Sigmoid colon (tissue), 7 donors: ENCODE results near the gene TXNDC9. TPM values are rescaled to one million over a fixed set of nuclear protein-coding genes. Genes with fewer than 3 reads are reported as not detected.

Experiments
- DNase-seq: peaks from one replicate; pipeline ENCODE4 v3.0.0-alpha.2; 2019
- H3K27ac ChIP-seq, 4 donors: fragments of 200-600 bp; sonication (generic); one replicate each; pipeline ENCODE4 v1.5.1; 2016 to 2019; ENCODE audit warnings: mild to moderate bottlenecking in 1 of 4
- H3K27me3 ChIP-seq, 3 donors: fragments of 200-600 bp; sonication (generic); one replicate each; pipeline ENCODE4 v1.5.1; 2019; ENCODE audit warnings: mild to moderate bottlenecking in 1 of 3
- H3K36me3 ChIP-seq, 4 donors: fragments of 200-600 bp; sonication (generic); one replicate each; pipeline ENCODE4 v1.5.1; 2016 to 2019
- H3K4me1 ChIP-seq, 4 donors: fragments of 200-600 bp; sonication (generic); one replicate each; pipeline ENCODE4 v1.5.1; 2017 to 2019
- H3K4me3 ChIP-seq, 4 donors: fragments of 200-600 bp; sonication (generic); one replicate each; pipeline ENCODE4 v1.5.1; 2017 to 2019; ENCODE audit warnings: mild to moderate bottlenecking in 2 of 4, moderate library complexity in 1 of 4
- H3K9me3 ChIP-seq, 4 donors: fragments of 200-600 bp in 3 of 4; sonication (generic) in 3 of 4; one replicate each; pipeline versions ENCODE4 v1.5.1 to v1.6.1; 2013 to 2019
- CTCF ChIP-seq, 4 experiments: fragments of 450-650 bp in 3 of 4; fragments of 200-600 bp in 1 of 4; IDR thresholded peaks; one replicate each; pipeline ENCODE4 v1.5.1; 2016 to 2019; ENCODE audit warnings: antibody characterized with exemption in 4 of 4, mild to moderate bottlenecking in 3 of 4, moderate library complexity in 2 of 4
- EP300 ChIP-seq, 4 donors: sonication (generic); formaldehyde crosslinking; IDR thresholded peaks; one replicate each; pipeline ENCODE4 v1.6.1; 2017; ENCODE audit warnings: antibody characterized with exemption in 4 of 4
- POLR2A ChIP-seq, 2 donors: fragments of 450-650 bp; IDR thresholded peaks; one replicate each; pipeline ENCODE4 v1.6.1; 2016; ENCODE audit warnings: antibody characterized with exemption in 2 of 2, mild to moderate bottlenecking in 2 of 2, moderate library complexity in 2 of 2
- POLR2AphosphoS5 ChIP-seq, 4 donors: sonication (generic); formaldehyde crosslinking; IDR thresholded peaks; one replicate each; pipeline ENCODE4 v1.6.1; 2017; ENCODE audit warnings: antibody characterized with exemption in 4 of 4
- WGBS, 2 donors: extraction: QIAGEN DNeasy Blood & Tissue Kit; methylation state at CpG; one replicate each; pipeline ENCODE4 v1.1.7; 2013; 5-methylcytosine and 5-hydroxymethylcytosine counted together
- intact Hi-C: fragments of 100-400 bp; cut with DNase I; formaldehyde crosslinking; loops from one replicate; pipeline ENCODE4 v1.15.1; 2023
- polyA plus RNA-seq, 3 donors: library from polyadenylated mRNA; stranded (reverse); fragments of 200-250 nt; gene quantifications; one replicate each; pipeline ENCODE4 v1.2.3, GENCODE V29; 2013
- total RNA-seq, 4 donors: library from RNA; depleted of rRNA; stranded (reverse); fragments of >200 nt; gene quantifications; one replicate each; pipeline ENCODE4 v1.1.0, GENCODE V29; 2016
- donor health status: healthy with polysubstance abuse.
- donor health status: Bipolar disorder and iron deficiency.
- donor health status: healthy.

The TXNDC9 gene, protein sequence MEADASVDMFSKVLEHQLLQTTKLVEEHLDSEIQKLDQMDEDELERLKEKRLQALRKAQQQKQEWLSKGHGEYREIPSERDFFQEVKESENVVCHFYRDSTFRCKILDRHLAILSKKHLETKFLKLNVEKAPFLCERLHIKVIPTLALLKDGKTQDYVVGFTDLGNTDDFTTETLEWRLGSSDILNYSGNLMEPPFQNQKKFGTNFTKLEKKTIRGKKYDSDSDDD
- total RNA-seq: 10 to 100 TPM; 26.0 to 41.3 (median 33.8) TPM
- polyA plus RNA-seq: 10 to 100 TPM; 31.3 to 57.6 (median 33.0) TPM

DNA sequence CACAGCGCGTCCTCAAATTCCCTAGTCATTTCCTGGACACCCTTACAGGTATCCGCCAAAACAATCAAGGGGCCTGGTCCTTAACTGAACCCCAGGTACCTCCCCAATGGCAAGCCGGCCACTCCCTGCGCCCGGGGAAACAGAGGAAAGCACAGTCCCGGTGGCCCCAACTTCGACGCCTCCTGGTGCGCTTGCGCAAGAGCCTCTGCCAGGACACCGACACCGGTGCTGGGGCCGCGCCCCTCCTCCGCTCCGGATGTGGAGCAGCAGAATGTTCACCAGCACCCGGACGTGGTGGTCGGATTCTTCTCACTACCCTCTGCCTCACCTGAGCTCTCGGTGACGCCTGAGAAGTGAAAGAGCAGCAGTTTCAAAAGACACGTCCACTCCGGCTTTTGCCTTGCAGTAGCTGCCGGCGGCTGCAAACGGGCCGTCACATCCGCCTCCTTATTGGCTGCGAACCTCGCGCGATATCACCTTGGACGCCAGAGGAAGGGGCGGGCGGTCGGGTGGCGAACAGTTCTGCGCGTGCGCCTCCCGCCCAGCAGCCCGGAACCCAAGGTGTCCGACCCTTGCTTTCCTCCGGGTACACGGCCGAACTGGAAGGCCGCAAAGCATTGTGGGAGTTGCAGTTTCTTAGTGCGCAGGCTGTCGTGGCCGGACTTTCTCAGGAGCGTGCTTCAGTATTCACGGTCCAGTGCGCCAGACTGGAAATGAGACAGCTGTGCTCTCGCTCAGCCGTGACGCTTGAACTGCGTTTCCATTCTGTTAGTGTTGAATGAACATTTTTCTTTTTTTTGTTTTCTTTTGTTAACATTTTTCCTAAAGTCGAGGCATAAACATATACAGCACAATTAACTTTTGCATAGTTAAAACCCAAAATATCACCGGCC is at the start of gene TXNDC9:
Gene TXNDC9 (minus strand): TSS at position 423 of the 893 bp plus-strand sequence. CDS start 3,123 bp downstream, outside the sequence.
- TF ChIP-seq CTCF (IDR thresholded peaks at IDR 0.05) (no peak), POLR2AphosphoS5 (IDR thresholded peaks at IDR 0.05) (peak; percentile 68 to 93 (median 90)), POLR2A (IDR thresholded peaks at IDR 0.05) (peak in 1 of 2 donors; percentile 29), EP300 (IDR thresholded peaks at IDR 0.05) (peak in 1 of 4 donors; percentile 72)
- peak; percentile 99 for DNase-seq
- peaks cover 0 to 52% (median 45%) of the 10 kb centered on the region in 4 donors for H3K4me1 ChIP-seq
- peak within 1 kb of the TSS; percentile 73 to 92 (median 88) for H3K4me3 ChIP-seq
- 0% methylated on average over 60 of the region's 60 CpGs for WGBS, 2 donors
- peaks cover 0 to 17% (median 11%) of the 10 kb centered on the region in 4 donors for H3K36me3 ChIP-seq
- H3K27me3 ChIP-seq: no peaks in the 10 kb centered on the region
- intact Hi-C loops: loop anchor here (2.0 to 10.0 kb wide), 5 partner anchors 154 to 1919 kb away; partner anchors contain the start of genes CNOT11, LIPT1, MGAT4A and MITD1
- H3K9me3 ChIP-seq: no peaks in the 10 kb centered on the region
- H3K27ac ChIP-seq: peak within 1 kb of the TSS; percentile 90 to 95 (median 94)

DNA sequence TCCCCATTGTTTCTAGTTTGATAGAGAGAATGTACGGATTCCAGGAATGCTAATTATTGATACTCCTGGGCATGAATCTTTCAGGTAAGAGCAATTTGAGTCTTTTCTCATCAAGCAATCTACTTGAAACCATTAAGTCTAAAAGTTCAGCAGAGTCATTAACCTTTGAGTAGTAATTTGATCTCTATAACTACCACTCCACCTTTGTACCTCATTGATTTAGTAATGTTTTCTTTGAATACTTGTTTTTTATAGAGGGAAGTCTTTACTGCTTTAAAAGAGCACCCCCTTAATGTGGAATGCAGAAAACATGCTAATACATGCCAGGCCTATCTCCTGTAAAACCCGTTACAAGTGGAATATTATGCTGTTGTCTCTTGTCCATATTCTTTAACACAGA is 46.0 kb upstream of the TXNDC9 start:
- 81 to 89% methylated on average over 2 of the region's 2 CpGs for whole genome bisulfite sequencing, 2 donors
- intact Hi-C loops: no loop called here
- H3K36me3 ChIP-seq: peaks cover 10 to 72% (median 20%) of the 10 kb centered on the region in 4 donors

DNA sequence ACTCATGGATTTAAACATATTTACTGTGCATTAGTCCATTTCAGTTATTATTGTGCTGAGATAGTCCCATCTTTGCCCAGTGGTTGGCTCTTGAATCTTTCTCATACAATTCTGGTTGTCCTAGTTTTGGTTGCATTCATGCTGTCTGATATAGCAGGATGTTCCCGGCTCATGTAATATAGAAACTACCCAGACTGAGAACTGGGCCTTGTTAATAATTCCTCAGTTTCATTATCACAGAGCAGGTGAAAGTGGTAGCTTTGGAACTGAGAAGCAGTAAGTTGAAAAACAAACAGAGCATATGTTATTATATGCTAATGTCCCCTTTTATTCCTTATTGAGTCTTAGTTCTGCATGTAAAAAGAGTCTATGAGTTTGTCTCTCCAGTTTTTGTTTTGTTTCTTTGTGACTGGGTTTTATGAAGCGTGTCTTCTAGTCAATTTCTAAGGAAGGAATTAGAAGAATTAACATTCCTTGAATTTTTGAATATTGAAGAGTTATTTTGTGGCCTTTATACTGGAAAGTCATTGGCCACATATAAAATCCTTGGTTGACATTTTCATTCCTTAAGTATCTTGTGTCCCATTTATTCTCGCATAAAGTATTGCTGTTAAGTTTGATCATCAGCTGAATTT is 44.4 kb upstream of the TXNDC9 start:
- peaks cover 11 to 87% (median 28%) of the 10 kb centered on the region in 4 donors for H3K36me3 ChIP-seq
- H3K4me1 ChIP-seq: no peaks in the 10 kb centered on the region
- no peak overlapping the region for H3K27ac ChIP-seq
- 78 to 83% methylated on average over 3 of the region's 3 CpGs for WGBS, 2 donors
- no peak overlapping the region for H3K4me3 ChIP-seq
- intact Hi-C loops: no loop called here
- H3K9me3 ChIP-seq: no peaks in the 10 kb centered on the region
- H3K27me3 ChIP-seq: no peaks in the 10 kb centered on the region
- TF ChIP-seq CTCF (IDR thresholded peaks at IDR 0.05): no peak
- TF ChIP-seq EP300 (IDR thresholded peaks at IDR 0.05): no peak
- no peak for TF ChIP-seq POLR2AphosphoS5 (IDR thresholded peaks at IDR 0.05)
- no peak for TF ChIP-seq POLR2A (IDR thresholded peaks at IDR 0.05)
- no peak for DNase-seq

More for the DNA sequence above, 46.0 kb upstream of the TXNDC9 start:
- TF ChIP-seq POLR2AphosphoS5 (IDR thresholded peaks at IDR 0.05): no peak
- no peak for TF ChIP-seq EP300 (IDR thresholded peaks at IDR 0.05)
- no peak for TF ChIP-seq POLR2A (IDR thresholded peaks at IDR 0.05)
- no peak for TF ChIP-seq CTCF (IDR thresholded peaks at IDR 0.05)
- Histone ChIP-seq H3K4me1 (no peaks in the 10 kb centered on the region), H3K27me3 (no peaks in the 10 kb centered on the region), H3K27ac (no peak overlapping the region), H3K9me3 (no peaks in the 10 kb centered on the region), H3K4me3 (no peak overlapping the region)
- DNase-seq: no peak

DNA sequence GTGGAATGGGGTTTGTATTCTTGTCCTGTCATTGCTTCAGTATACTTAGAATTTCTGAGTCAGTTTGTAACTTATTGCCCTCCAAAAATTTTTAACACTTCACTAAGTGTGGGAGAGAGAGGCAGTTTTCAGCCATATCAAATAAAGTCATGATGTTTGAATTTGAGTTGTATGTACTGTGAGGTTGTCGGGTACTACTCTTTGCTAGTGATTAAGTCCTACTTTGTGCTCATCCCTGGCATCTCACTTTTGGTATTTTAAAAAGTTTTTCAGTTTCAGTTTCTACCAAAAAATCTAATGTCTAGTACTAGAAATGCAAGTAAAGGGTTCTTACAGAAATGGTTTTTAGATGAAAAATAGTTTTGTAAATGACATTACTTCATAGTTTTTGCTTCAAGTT is 41.7 kb upstream of the TXNDC9 start:
- peaks cover 15 to 91% (median 28%) of the 10 kb centered on the region in 4 donors for H3K36me3 ChIP-seq
- WGBS, 2 donors: 93 to 94% methylated on average over 1 of the region's 1 CpG
- no peak overlapping the region for H3K4me3 ChIP-seq
- H3K4me1 ChIP-seq: no peaks in the 10 kb centered on the region
- DNase-seq: no peak
- intact Hi-C loops: no loop called here
- H3K27ac ChIP-seq: no peak overlapping the region
- no peaks in the 10 kb centered on the region for H3K9me3 ChIP-seq
- no peaks in the 10 kb centered on the region for H3K27me3 ChIP-seq
- no peak for TF ChIP-seq POLR2AphosphoS5 (IDR thresholded peaks at IDR 0.05)
- TF ChIP-seq POLR2A (IDR thresholded peaks at IDR 0.05): no peak
- no peak for TF ChIP-seq CTCF (IDR thresholded peaks at IDR 0.05)
- no peak for TF ChIP-seq EP300 (IDR thresholded peaks at IDR 0.05)
